Fibroblast of peridontal ligament (primary cell): ENCODE data around the gene SHROOM2.
"Not testable (repeated sequence)": the region's sequence is repeated elsewhere in the genome, so short reads cannot be mapped to it uniquely, and the experiment has no call there.

Experiments used
- DNase-seq: peaks from one replicate; pipeline ENCODE4 v3.0.0-alpha.2; 2010; ENCODE audit errors: extremely low read depth

The SHROOM2 gene

DNA sequence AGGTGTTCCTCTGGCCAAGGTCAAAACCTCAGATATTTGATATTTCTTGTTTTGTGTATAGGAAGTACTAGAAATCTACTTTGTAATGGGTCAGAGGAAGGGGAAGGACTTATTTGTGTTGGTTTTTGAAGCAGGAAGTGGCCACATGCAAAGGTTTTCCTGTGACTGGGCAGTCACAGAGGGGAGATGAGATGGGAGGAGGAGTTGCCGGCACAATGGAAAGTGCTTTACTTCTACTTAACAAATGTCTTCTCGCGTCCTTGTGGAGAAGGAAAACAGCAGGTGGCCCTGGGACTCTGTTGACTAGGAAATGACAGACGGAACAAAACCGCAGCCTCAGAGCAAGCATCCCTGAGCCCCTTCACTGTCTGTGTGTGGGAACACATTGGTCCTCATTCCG, 46.6 kb downstream of the SHROOM2 start:
- no peak for DNase-seq

DNA sequence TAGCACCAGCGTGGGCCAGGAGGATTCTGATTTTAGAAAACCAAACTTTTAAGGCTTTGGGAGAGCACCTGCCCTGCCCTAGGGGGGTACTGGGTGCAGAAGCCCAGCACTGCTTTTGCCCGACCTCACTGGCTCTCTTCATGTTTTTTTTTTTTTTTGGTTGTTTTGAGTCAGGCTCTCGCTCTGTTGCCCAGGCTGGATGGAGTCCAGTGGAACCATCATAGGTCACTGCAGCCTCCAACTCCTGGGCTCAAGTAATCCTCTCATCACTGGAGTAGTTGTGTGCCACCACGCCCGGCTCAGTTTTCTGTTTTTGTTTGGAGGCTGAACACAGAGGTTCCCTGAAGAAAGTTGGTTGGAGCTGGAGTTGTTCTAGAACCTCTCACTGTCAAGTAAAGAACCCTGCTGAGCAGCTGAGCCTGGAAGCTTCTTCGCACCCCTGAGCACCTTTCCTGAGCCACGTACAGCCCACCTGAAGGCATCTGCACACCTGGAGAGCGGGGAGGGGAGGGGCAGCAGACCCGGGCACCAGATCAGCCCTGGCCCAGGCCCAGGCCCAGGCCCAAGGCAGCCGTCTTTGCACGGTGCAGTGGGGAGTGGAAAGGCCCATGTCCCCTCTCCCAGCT, 49.5 kb downstream of the SHROOM2 start:
- no peak for DNase-seq

DNA sequence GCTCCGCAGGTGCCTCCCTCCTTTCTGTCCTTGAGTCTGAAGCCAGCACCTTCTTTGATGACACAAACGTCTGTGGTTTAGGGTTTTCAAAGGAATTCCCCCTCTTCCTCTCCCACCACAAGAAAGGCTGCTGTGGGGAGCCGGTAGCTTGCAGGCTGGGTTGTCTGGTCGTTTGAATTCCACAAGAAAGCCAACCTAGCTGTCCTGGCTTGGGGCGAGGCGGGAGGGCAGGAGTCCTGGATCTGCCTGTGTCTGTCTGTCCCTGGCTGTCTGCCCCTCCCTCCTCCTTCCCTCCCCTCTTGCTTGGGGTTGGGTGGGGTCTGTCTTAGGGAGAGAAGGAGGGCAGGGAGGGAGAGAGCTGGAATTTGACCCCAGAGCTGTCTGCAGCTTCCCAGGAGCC, 56.3 kb downstream of the SHROOM2 start:
- DNase-seq: no peak

DNA sequence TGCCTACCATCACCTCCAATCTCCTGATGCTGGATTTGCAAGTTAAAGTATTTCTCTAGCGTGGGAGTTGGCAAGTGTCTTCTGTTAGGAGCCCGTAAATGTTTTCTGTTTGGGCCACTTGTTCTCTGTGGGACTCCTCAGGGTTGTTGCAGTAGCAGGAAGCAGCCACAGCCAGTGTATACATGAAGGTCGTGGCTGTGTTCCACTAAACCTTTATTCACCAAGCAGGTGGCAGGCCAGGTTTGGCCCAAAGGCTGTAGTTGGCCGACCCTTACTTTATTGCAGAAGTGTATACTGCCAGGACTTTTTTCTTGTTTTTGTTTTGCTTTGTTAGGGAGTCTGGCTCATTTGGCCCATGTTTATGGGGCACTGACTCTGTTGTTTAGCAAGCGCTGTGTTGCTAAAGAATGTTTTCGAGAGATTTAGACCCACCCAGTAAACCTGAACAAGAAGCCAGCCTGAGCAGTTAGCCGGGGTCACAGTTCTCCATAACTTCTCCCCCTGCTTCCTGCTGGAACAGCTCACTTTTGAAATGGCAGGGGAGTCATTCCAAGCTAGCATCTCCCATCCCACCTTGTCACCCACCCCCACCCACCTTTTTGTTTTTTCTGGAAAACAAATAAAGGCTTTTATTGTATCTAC, 58.8 kb downstream of the SHROOM2 start:
- DNase-seq: no peak

DNA sequence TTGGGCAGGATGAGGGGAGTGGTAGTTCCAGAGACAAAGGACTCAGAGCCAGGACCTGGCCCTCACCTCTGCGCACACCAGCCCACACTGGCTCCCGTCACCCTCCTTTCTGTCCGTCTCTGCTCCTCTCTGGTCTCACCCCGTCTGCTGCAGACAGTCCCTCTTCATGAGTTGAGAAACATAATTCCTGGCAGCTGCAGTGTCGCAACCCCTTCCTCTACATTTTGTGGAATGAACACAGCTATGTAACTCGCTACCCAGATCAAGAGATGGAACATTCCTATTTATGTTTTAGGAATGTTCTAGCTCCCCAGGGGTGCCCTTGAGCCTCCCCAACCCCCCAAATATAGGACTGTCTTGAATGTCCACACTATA, 59.3 kb downstream of the SHROOM2 start:
- DNase-seq: peak; percentile 8

DNA sequence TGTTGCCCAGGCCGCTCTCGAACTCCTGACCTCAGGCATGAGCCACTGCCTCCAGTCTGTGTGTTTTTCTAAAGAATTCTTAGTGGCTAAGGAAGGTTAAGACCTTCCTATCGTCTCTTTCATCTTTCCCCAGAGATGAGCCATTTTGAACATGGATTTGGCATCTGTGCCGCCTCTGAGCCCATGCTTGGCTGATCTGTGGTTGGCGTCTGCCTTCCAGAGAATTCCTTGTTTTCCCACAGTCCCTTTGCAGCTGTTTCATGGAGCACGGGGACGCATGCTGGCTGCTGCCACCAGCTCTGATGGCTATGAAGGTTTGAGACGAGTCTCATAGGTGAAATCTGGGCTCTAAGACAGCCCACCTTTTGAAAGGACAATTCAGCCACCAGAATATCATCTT, 60.4 kb downstream of the SHROOM2 start:
- DNase-seq: no peak

DNA sequence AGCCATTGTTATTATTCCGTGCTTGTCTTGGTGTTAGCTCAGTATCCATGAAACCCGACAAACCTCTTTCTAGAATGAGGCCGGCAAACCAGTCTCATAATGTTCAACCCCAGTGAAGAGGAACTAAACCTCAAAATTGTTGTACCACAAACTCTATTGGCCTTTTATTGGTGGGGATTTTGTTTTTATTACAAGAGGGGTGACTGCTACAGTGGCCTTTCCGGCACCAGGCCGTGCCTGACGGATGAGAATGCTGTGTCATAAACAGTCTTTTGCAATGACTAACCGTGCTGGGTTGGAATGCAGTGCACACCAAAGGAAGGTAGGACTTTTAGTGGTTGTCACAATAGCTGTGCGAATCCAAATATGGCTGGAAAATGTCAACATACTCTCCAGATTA, 60.8 kb downstream of the SHROOM2 start:
- DNase-seq: no peak

DNA sequence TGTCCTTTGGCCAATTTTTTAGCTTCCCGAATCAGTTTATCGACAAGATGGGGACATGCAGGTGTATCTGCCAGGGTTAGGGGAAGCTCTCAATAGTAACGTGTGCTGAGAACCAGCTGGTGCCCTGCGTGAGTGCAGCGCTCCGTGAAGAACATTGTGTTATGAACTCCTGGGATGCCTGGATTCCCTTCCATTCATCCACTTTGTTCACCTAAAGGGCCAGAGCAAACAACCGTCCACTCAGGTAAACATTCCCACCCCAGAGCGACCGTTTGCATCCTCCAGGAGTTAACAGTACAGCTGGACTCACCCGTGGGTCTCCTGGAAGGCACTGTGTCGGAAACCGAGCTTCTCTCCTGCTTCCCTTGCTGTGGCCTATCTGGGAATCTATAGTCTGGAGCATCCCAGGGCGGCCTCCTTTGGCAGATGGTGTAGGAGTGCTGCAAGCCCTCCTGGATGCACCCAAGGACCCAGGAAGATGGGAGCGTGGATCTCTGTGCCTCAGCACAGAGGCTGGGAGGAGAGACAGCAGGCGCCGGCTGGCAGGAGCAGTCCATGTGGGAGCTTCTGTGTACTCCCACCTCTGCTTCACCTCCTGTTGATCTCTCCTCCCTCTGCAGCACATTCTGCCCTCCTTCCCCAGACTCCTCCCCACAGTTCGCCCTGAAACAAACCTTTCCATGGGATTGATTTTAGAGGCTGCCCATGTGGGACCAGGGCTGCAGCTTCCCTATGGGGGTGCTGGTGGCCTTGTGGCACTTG, 62.7 kb downstream of the SHROOM2 start:
- no peak for DNase-seq

DNA sequence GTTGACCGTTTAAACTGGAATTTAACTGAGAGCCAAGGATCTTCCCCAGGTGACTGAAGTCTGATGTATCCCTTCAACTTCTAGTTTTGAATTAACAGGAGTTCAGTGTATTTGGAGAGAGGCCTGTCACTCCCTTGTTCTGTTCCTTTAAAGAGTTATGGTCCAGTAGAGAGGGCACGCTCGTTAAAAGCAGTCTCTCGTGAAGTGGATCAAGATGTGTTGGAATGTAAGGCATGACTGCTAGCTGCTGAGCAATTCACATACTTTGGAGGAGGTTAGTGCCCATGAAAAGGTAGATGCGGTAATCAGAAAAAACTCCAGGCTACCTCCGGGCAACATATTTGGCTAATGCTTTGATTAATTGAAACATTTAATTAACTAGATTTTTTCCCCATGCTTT, 65.7 kb downstream of the SHROOM2 start:
- no peak for DNase-seq

DNA sequence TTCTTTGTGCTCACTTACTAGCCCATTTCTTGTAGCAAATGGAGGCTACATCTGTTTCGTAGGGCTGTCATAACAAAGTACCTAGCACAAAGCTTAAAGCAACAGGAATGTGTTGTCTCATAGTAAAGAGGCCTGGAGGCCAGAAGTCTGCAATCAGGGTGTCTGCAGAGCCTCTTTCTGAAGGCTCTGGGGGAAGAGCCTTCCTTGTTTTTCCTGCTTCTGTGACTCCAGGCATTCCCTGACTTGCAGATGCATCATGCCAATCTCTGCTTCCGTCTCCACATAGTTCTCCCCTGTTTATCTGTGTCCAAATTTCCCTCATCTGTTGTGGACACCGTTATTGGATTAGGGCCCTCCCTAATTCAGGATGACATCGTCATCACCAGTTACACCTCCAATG, 67.1 kb downstream of the SHROOM2 start:
- DNase-seq: no peak

DNA sequence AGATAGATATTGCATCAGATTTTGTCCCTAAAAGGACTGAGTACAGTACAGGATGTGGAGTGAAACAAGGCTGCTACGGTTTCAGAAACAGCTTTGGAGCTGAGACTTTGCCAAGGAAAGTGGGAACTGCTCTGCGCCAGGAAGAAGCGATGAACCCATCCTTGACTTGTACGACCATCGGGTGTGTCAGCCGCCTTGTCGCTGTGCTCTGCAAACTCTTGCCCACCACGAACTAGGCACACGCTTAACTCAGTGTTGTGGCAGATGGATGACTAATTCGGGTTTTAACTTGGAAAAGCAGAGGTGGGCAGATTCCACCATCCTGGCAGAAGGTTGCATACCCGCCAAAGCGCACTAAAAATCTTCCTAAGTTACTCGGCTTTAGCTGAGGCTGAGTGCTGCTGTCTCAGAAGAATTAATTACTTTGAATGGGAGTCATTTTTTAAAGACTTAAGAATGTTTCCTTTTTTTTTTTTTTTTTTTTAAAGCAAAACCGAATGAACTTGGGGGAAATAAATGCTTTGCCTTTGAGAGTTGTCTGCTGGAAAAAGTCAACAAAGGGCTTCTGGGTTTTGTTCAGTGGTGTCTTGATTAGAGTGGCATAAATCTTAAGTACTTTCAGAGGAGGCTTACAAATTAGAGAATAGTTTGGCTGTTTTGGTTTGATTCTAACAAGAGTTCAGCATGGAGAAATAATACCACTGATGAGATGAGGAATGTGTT, 69.5 kb downstream of the SHROOM2 start:
- DNase-seq: peak; percentile 5

DNA sequence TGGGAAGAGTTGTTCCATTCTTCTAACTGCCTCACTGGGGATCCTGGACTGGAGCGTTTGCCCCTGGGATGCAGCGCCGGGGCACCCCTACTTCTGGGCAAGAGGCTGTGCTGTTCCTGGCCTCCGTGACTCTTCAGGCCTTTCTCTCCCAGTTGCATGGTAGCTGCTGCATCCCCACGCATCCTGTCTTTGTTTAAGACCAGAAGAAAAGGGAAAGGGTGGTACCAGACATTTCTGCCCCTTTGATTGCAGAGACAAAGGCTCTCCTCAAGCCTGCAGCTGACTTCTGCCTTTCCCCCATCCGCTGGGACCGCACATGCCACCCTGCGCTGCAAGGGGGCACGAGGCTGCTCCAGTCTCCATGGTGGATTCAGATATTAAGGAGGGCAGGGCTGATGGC, 70.4 kb downstream of the SHROOM2 start:
- DNase-seq: no peak

DNA sequence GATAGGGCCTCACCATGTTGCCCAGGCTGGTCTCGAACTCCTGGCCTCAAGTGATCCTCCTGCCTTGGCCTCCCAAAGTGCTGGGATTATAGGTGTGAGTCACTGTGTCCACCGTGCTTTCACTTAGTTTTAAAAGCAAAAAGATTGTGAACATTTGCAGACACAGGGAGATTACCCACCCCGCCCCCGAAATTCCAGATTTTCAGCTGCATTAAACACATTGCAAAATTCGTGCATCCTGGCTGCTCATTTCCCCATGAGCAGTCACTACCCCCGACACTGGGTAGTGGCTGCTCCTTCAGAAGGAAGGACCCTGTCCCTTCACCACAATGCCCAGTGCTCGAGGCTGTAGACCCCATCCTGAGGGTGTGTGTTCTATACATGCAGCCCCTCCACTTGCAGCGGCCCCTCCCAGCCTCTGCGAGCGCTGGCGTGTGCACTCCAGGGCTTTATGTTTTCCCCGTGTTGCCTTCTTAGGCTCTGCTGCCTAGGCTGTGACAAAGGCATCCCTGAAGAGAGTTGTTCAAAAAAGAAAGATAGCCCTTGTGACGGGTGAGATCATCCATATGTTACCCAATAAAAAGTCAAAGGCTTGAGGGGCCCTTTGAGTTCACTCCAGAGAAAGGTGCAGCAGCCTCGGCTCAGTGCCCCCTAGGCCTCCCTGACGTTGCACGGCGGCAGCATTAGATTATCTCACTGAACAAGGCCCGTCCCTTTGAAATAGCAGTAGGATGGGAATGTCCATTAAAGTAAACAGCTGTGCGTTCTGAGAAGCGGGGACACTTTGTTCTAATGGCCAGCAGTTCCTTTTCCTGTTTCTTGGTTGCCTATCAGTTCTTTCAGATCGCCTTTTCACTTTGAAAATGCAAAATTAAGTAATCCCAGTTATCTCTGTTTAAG, 71.6 kb downstream of the SHROOM2 start:
- DNase-seq: no peak

DNA sequence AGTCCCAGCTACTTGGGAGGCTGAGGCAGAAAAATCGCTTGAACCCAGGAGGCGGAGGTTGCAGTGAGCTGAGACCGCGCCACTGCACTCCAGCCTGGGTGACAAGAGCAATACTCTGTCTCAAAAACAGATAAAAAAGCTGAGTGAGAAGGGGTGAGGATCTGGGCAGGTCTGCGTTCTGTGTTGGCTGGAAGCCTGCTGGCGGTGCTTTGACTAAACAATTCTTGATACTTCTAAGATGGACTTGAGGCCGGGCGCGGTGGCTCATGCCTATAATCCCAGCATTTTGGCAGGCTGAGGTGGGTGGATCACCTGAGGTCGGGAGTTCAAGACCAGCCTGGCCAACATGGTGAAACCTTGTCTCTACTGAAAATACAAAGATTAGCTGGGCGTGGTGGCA, 72.5 kb downstream of the SHROOM2 start:
- not testable (repeated sequence) for DNase-seq

DNA sequence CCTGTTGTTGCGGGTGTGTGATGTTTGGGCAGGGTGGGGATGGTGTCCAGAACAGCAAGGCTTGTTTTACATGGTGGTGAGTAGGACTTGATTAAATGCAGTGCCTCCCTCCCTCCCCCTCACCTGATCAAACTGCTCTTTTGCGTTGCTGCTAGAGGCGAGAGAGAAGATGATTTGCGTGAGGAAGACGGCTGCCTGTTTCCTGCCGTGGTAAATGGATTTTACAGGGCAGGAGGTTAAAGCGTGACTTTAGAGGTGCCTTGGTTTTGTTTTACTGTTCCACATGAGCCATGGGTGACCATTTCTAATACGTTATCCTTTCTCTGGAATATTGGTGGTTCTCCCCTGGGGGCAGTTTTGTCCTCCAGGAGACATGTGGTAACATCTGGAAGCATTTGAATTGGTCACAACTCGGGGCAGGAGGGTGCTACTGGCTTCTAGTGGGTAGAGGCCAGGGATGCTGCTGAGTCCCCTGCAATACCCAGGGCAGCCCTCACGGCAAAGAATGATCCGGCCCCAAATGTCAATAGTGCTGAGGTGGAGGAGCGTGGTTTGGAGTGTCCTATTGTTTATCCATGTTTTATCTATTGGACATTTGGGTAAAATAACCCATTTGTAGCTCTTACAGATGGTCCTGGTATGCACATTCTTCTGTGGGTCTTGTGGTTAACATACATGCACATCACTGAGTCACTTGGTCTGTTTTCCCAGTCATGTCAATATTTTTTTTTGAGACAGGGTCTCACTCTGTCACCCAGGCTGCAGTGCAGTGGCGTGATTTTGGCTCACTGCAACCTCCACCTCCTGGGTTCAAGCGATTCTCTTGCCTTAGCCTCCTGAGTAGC, 73.7 kb downstream of the SHROOM2 start:
- DNase-seq: peak; percentile 45

DNA sequence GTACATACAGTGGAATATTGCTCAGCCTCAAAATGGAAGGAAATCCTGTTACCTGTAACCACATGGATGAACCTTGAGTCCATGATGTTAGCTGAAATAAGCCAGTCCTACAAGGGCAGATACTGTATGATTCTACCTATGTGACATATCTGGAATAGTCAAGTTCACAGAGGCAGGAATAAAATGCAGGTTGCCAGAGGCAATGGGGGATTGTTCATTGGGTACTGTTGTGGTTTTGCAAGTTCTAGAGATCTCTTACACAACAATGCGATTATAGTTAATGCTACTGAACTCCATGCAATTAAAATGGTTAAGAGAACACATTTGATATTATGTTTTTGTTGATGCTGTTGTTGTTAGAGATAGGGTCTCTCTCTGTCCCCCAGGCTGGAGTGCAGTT, 74.6 kb downstream of the SHROOM2 start:
- DNase-seq: no peak

DNA sequence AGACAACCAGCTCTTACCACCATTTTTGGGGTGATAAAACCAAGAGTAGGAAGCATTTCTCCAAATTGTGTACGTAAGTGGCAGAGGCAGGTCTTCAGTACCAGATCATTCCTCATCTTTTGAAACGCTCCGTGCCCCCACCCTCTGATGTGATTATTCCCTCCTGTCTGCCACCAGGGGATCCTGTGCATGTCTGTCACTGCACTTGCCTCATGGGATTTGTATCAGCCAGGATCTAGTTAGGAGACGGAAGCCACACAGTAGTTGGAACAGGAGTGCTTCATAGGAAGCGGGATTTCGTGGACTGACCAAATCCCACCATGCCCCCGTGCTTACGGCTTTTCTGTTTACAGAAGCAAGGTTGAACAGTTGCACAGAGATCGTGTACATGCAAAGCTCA, 75.5 kb downstream of the SHROOM2 start:
- DNase-seq: no peak

DNA sequence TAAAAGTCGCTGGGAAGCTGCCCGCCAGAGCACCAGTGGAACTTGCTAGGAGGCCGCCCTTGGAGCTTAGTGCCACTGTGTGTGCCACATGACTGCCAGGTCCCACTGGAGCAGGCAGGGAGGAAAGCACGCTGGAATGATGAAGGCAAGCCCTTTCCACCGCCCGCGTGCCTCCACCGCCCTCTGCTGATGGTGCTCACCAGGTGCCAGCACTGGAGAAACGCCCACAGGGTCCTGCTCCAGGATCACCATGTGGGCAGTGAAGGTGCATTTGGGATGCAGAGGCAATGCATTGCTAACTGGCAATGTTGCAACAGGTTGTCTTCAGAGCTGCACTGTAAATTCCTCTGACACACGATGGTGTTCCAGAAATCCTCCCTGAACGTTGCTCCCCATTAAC, 76.3 kb downstream of the SHROOM2 start:
- no peak for DNase-seq

DNA sequence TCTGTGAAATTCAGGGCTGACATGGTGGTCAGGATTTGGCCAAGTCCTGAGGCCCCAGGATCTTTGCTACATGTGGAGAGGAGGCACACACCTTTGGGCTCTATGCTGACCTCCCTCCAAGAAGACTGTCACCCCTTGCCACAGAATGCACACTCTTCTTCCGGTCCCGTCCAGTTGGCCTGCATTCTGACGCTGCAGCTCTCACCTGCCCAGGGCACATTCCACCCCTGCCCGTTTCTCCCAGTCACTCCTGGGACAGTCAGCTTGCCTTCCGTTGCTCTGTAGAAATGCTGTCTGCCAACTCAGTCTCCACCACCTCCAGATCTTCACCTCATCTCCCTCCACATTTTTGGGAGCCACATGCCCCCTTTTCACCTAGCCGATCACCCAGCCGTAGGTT, 76.7 kb downstream of the SHROOM2 start:
- no peak for DNase-seq

DNA sequence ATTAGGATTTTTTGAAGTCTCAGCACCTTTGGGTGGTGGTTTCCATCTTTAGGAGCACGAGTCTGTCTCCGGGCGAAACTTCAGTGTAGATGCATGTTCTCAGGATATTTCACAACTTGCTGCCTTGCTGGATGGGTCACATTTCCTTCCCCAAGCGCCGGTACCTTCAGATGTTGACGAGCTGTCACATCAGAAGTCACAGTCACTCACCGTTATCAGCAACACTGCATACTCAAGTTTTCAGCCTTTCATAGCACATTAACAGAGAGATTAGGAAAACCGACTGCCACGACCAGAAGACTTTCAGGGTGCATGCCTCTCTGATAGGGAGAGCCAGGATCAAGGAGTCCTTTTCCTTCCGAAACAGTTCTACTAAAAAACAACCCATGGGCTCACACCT, 77.8 kb downstream of the SHROOM2 start:
- no peak for DNase-seq
